Measurements from ENCODE around the gene CCDC110.

The CCDC110 gene

DNA sequence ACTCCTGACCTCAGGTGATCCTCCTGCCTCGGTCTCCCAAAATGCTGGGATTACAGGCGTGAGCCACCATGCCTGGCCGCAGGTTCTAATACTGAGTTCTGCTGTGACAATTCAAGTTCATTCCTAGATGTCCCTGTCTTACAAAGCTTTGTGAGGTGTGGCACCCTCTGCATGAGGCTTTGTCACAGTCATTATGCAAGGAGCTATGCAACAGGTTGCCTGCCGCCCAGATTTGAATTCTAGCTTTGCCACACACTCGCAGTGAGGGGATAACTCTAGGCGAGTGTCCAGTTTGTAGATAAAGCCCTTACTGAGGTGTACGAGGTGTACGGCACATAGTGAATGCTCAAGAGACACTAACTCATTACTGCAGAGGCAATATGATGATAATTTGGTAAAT, 3.5 kb downstream of the CCDC110 start:
- H4K20me1 ChIP-seq (ENCODE audit: insufficient read depth) = no peaks in the 10 kb centered on the region
- TF ChIP-seq, protein P1, sequence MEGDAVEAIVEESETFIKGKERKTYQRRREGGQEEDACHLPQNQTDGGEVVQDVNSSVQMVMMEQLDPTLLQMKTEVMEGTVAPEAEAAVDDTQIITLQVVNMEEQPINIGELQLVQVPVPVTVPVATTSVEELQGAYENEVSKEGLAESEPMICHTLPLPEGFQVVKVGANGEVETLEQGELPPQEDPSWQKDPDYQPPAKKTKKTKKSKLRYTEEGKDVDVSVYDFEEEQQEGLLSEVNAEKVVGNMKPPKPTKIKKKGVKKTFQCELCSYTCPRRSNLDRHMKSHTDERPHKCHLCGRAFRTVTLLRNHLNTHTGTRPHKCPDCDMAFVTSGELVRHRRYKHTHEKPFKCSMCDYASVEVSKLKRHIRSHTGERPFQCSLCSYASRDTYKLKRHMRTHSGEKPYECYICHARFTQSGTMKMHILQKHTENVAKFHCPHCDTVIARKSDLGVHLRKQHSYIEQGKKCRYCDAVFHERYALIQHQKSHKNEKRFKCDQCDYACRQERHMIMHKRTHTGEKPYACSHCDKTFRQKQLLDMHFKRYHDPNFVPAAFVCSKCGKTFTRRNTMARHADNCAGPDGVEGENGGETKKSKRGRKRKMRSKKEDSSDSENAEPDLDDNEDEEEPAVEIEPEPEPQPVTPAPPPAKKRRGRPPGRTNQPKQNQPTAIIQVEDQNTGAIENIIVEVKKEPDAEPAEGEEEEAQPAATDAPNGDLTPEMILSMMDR (conservative IDR thresholded peaks at IDR 0.05; ENCODE audit: low read depth, low read length) = no peak
- H3K4me3 ChIP-seq (IDR thresholded peaks at IDR 0.05; ENCODE audit: insufficient read depth, low read depth, low read length) = no peak overlapping the region
- H2AFZ ChIP-seq (ENCODE audit: low read depth) = no peak overlapping the region
- no peaks in the 10 kb centered on the region for H3K36me3 ChIP-seq (ENCODE audit: insufficient read depth)
- H3K4me1 ChIP-seq (ENCODE audit: low read depth, poor library complexity, severe bottlenecking) = peaks cover 13% of the 10 kb centered on the region
- H3K27ac ChIP-seq = no peak overlapping the region
- no peaks in the 10 kb centered on the region for H3K79me2 ChIP-seq (ENCODE audit: insufficient read depth, low read depth)
- no peaks in the 10 kb centered on the region for H3K27me3 ChIP-seq (ENCODE audit: insufficient read depth, low read depth)
- no peak overlapping the region for H3K9ac ChIP-seq
- no peak overlapping the region for H3K4me2 ChIP-seq

DNA sequence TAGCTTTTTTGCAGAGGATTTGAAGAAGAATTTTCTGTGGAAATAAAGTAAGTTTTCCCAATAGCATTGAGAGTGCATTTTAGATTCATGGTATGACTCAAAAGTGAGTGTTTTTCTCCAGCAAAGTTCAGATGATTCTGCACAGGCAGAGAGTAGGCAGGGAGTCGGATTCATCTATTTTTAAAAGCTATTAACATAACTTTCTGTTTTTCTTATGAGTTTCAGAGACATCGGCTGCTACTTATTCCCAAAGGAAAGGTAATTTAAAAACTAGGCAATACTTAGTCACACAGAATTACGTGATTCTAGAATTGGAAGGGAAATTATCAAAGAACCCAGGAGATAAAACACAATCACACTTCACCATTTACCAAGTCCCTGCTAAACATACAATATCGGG, 4.4 kb downstream of the CCDC110 start:
- H2AFZ ChIP-seq (ENCODE audit: low read depth) = no peak overlapping the region
- no peaks in the 10 kb centered on the region for H4K20me1 ChIP-seq (ENCODE audit: insufficient read depth)
- TF ChIP-seq, protein P1 (conservative IDR thresholded peaks at IDR 0.05; ENCODE audit: low read depth, low read length) = no peak
- no peaks in the 10 kb centered on the region for H3K27me3 ChIP-seq (ENCODE audit: insufficient read depth, low read depth)
- no peak overlapping the region for H3K9ac ChIP-seq
- H3K4me1 ChIP-seq (ENCODE audit: low read depth, poor library complexity, severe bottlenecking) = peaks cover 7% of the 10 kb centered on the region
- no peaks in the 10 kb centered on the region for H3K79me2 ChIP-seq (ENCODE audit: insufficient read depth, low read depth)
- H3K27ac ChIP-seq = no peak overlapping the region
- no peak overlapping the region for H3K4me2 ChIP-seq
- no peak overlapping the region for H3K4me3 ChIP-seq (IDR thresholded peaks at IDR 0.05; ENCODE audit: insufficient read depth, low read depth, low read length)
- H3K36me3 ChIP-seq (ENCODE audit: insufficient read depth) = no peaks in the 10 kb centered on the region

DNA sequence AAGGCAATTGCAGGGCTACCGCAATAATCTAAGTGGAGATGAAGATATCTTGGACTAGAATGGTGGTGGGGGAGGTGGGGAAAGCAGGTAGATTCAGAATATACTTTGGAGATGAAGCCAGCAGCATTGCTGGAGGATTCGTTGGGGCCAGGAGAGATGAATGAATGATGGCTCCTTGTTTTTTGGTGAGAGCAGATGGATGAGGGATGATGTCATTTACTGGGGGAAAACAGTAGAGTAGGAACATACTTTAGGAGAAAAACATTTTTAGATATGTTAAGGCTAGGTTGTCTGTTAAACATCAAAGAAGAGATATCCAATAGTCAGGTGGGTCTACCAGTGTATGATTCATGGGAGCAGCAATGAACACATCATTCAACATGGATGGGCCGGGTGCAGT, 5.8 kb downstream of the CCDC110 start:
- no peaks in the 10 kb centered on the region for H3K36me3 ChIP-seq (ENCODE audit: insufficient read depth)
- no peak overlapping the region for H2AFZ ChIP-seq (ENCODE audit: low read depth)
- H3K27me3 ChIP-seq (ENCODE audit: insufficient read depth, low read depth) = no peaks in the 10 kb centered on the region
- H3K9ac ChIP-seq = no peak overlapping the region
- no peak overlapping the region for H3K27ac ChIP-seq
- H4K20me1 ChIP-seq (ENCODE audit: insufficient read depth) = no peaks in the 10 kb centered on the region
- no peak overlapping the region for H3K4me3 ChIP-seq (IDR thresholded peaks at IDR 0.05; ENCODE audit: insufficient read depth, low read depth, low read length)
- H3K79me2 ChIP-seq (ENCODE audit: insufficient read depth, low read depth) = no peaks in the 10 kb centered on the region
- TF ChIP-seq, protein P1 (conservative IDR thresholded peaks at IDR 0.05; ENCODE audit: low read depth, low read length) = no peak
- no peak overlapping the region for H3K4me2 ChIP-seq
- H3K4me1 ChIP-seq (ENCODE audit: low read depth, poor library complexity, severe bottlenecking) = peaks cover 5% of the 10 kb centered on the region

DNA sequence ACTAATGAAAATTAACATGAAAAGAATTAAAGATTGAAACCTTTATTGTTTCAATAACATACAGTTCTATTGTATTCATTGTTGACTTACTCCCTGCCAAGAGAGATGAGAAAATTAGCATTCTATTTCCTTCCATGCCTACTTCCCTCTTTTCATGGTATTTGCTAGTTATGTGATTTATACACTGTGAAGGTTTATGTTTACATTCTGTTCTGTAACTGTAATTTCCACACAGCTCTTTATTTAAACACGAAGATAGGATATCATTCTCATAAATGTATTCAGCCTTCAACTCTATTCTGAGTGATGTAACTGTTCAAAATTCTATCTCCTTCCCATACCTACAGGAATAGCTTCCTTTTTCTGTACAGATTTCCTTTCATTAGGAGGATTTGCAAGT, 6.6 kb downstream of the CCDC110 start:
- Histone ChIP-seq H3K9ac (no peak overlapping the region), H3K4me1 (ENCODE audit: low read depth, poor library complexity, severe bottlenecking) (no peaks in the 10 kb centered on the region), H3K27me3 (ENCODE audit: insufficient read depth, low read depth) (no peaks in the 10 kb centered on the region), H2AFZ (ENCODE audit: low read depth) (no peak overlapping the region), H3K4me2 (no peak overlapping the region), H4K20me1 (ENCODE audit: insufficient read depth) (no peaks in the 10 kb centered on the region), H3K4me3 (IDR thresholded peaks at IDR 0.05; ENCODE audit: insufficient read depth, low read depth, low read length) (no peak overlapping the region), H3K79me2 (ENCODE audit: insufficient read depth, low read depth) (no peaks in the 10 kb centered on the region), H3K36me3 (ENCODE audit: insufficient read depth) (no peaks in the 10 kb centered on the region), H3K27ac (no peak overlapping the region)
- TF ChIP-seq, protein P1 (conservative IDR thresholded peaks at IDR 0.05; ENCODE audit: low read depth, low read length) = no peak
